ENCODE results near the gene COPRS.

- TF ChIP-seq CTCF (IDR thresholded peaks at IDR 0.05) (no peak), POLR2A (IDR thresholded peaks at IDR 0.05) (no peak)
Measured at GRCh38 chr17:31807846-31808245, 51.2 kb downstream of the COPRS start.

Measured in lower leg skin (tissue), 3 donors.